Chondrocyte (in vitro differentiated cells): ENCODE results near the gene SYAP1. TPM values are rescaled to one million over a fixed set of nuclear protein-coding genes. Genes with fewer than 3 reads are reported as not detected.

Experiments
- DNase-seq: peaks from one replicate; pipeline ENCODE4 v3.0.0; 2021; ENCODE audit warnings: mixed read lengths, low spot score
- H3K27ac Mint-ChIP-seq: one replicate; pipeline ENCODE4 v1.8.0; 2021; ENCODE audit warnings: mild to moderate bottlenecking, moderate library complexity, mixed read lengths; ENCODE audit not compliant: unreplicated experiment
- H3K27me3 Mint-ChIP-seq: 2 replicates; pipeline ENCODE4 v1.8.0; 2021; ENCODE audit warnings: low read depth, mixed read lengths
- H3K36me3 Mint-ChIP-seq: 2 replicates; pipeline ENCODE4 v1.8.0; 2021; ENCODE audit warnings: low read depth, mixed read lengths
- H3K4me1 Mint-ChIP-seq: 2 replicates; pipeline ENCODE4 v1.8.0; 2021; ENCODE audit warnings: low read depth, mild to moderate bottlenecking, mixed read lengths
- H3K4me3 Mint-ChIP-seq: one replicate; pipeline ENCODE4 v1.8.0; 2021; ENCODE audit warnings: mild to moderate bottlenecking, moderate library complexity, mixed read lengths; ENCODE audit not compliant: unreplicated experiment
- H3K9me3 Mint-ChIP-seq: 2 replicates; pipeline ENCODE4 v1.8.0; 2021; ENCODE audit warnings: low read depth, mixed read lengths
- total RNA-seq: library from RNA; stranded (reverse); gene quantifications from 3 replicates; pipeline ENCODE4 v1.2.1, GENCODE V29; 2021
- TF ChIP-seq, protein P1 (sequence below): fragments of 200-600 bp; sonication (generic); IDR thresholded peaks from 2 replicates; pipeline ENCODE4 v1.5.0; 2021; ENCODE audit warnings: antibody characterized with exemption, mild to moderate bottlenecking, moderate library complexity

SYAP1 gene
- total RNA-seq, 1 donor from 2014 or later: 53.3 TPM

DNA sequence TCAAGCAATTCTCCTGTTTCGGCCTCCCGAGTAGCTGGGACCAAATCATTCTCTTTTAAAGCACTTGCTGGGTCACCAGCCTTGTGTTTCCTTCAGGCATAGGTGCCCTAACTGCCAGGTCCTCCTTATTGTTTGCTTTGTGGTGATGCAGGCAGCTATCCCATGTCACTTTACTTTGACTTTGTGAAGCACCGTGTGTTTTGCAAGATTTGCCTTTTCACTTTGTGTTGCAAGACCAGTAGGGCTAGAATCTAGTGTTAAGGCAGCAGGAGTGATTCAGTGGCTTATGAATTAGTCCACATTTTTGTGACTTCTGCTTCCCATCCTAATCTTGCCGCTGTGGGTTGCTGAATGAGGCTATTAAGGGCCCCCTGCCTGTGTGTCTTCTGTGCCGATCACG is 20.2 kb downstream of the SYAP1 start:
- Mint-ChIP-seq H3K36me3 (peaks cover 27% of the 10 kb centered on the region), H3K4me1 (peaks cover 3% of the 10 kb centered on the region), H3K27me3 (no peaks in the 10 kb centered on the region), H3K27ac (no peak overlapping the region), H3K4me3 (no peak overlapping the region), H3K9me3 (no peaks in the 10 kb centered on the region)
- TF ChIP-seq, protein P1, sequence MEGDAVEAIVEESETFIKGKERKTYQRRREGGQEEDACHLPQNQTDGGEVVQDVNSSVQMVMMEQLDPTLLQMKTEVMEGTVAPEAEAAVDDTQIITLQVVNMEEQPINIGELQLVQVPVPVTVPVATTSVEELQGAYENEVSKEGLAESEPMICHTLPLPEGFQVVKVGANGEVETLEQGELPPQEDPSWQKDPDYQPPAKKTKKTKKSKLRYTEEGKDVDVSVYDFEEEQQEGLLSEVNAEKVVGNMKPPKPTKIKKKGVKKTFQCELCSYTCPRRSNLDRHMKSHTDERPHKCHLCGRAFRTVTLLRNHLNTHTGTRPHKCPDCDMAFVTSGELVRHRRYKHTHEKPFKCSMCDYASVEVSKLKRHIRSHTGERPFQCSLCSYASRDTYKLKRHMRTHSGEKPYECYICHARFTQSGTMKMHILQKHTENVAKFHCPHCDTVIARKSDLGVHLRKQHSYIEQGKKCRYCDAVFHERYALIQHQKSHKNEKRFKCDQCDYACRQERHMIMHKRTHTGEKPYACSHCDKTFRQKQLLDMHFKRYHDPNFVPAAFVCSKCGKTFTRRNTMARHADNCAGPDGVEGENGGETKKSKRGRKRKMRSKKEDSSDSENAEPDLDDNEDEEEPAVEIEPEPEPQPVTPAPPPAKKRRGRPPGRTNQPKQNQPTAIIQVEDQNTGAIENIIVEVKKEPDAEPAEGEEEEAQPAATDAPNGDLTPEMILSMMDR: no peak
- no peak for DNase-seq

DNA sequence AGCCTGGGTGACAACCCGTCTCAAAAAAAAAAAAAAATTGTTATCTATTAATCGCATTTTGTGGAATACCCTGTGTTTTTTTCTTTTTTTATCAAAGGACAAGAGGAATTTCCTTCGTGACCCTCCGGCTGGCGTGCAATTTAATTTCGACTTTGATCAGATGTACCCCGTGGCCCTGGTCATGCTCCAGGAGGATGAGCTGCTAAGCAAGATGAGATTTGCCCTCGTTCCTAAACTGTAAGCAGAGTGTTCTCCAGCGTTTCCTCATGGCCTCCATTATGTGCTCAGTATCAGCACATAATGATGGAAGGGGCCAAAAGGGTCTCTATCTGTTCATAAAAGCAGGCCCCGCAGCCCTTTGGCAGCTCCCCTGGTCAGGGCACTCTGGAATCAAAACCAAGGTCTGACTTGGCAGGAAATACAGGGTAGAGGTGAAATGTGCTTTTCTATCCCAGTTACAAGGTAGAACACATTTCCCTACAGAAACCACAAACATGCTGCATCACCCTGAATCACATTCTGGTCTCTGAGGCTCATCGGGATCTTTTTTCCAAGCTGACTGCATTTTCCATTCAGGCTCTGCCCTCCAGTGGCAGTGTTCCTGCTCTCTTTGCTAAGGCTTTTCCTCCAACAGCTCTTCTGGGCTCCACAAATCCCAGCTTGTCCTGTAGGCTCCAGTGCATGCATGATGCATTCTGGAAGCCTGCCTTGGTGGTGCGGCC is 24.4 kb downstream of the SYAP1 start:
- Mint-ChIP-seq H3K4me1 (peaks cover 3% of the 10 kb centered on the region), H3K4me3 (no peak overlapping the region), H3K36me3 (peaks cover 28% of the 10 kb centered on the region), H3K9me3 (no peaks in the 10 kb centered on the region), H3K27ac (peak overlapping the region; percentile 71), H3K27me3 (no peaks in the 10 kb centered on the region)
- DNase-seq: no peak
- TF ChIP-seq, protein P1: peak; percentile 48

DNA sequence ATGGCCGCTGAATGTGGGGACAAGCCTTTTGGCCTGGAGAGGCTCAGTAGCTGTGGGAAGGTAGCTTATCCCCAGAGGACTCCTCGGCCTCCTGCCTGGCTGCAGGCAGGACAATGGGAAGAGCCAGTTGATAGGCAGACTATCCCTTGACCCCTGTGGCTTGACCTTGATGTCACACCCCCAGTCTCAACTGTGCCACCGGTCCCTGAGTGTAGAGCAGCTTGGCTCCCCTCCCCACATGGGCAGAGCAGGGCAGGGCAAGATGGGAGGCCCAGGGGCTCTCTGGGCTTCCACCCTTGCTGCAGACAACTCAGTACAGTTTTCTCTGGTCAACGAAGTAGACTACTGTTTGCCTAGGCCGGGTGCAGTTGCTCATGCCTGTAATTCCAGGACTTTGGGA is 25.7 kb downstream of the SYAP1 start:
- peaks cover 28% of the 10 kb centered on the region for H3K36me3 Mint-ChIP-seq
- TF ChIP-seq, protein P1: no peak
- H3K4me1 Mint-ChIP-seq: peaks cover 3% of the 10 kb centered on the region
- no peaks in the 10 kb centered on the region for H3K27me3 Mint-ChIP-seq
- H3K9me3 Mint-ChIP-seq: no peaks in the 10 kb centered on the region
- H3K4me3 Mint-ChIP-seq: no peak overlapping the region
- no peak for DNase-seq
- H3K27ac Mint-ChIP-seq: no peak overlapping the region

DNA sequence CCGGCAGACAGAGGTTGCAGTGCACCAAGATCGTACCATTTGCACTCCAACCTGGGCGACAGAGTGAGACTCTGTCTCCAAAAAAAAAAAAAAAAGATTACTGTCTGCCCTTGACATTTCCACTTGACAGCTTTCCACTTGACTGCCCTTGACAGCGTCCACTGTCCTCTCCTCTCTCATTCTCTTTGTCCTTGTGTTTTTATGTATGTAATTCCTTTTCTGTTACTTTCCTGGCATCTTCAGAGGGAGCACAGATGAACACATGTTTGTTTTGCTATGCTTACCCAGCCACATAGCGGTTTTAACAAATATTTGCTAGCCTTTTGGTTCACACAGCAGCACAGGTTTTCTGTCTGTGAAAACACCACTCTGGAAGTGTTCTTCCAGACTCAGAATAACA is 26.2 kb downstream of the SYAP1 start:
- no peak for DNase-seq
- Mint-ChIP-seq H3K27me3 (no peaks in the 10 kb centered on the region), H3K4me3 (no peak overlapping the region), H3K36me3 (peaks cover 28% of the 10 kb centered on the region), H3K27ac (no peak overlapping the region), H3K4me1 (peaks cover 3% of the 10 kb centered on the region), H3K9me3 (no peaks in the 10 kb centered on the region)
- TF ChIP-seq, protein P1: no peak

DNA sequence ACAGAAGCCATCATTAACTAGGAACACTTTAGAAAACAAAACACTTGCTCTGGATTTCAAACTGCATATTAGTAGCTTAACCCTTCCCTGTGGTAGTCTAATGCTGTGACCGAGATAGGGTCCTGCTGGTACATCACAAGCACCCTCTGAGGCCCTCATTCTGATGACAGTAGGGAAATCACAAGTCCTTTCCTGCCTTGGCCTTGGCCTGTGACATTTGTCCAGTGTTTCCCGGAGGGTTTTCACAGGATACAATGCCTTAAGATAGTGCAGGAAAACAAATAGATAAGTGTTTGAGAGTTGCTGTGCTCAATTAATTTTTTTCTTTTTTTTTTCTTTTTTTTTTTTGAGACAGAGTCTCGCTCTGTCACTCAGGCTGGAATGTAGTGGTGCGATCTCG is 29.0 kb downstream of the SYAP1 start:
- DNase-seq: no peak
- peaks cover 29% of the 10 kb centered on the region for H3K36me3 Mint-ChIP-seq
- TF ChIP-seq, protein P1: no peak
- no peaks in the 10 kb centered on the region for H3K27me3 Mint-ChIP-seq
- H3K27ac Mint-ChIP-seq: no peak overlapping the region
- peaks cover 3% of the 10 kb centered on the region for H3K4me1 Mint-ChIP-seq
- no peaks in the 10 kb centered on the region for H3K9me3 Mint-ChIP-seq
- H3K4me3 Mint-ChIP-seq: no peak overlapping the region
